ENCODE results near the gene TNFRSF17. TPM values are rescaled to one million over a fixed set of nuclear protein-coding genes. Genes with fewer than 3 reads are reported as not detected.
"Not testable (repeated sequence)": the region's sequence is repeated elsewhere in the genome, so short reads cannot be mapped to it uniquely, and the experiment has no call there.

TNFRSF17 gene
- polyA plus RNA-seq, 1 donor = not detected

DNA sequence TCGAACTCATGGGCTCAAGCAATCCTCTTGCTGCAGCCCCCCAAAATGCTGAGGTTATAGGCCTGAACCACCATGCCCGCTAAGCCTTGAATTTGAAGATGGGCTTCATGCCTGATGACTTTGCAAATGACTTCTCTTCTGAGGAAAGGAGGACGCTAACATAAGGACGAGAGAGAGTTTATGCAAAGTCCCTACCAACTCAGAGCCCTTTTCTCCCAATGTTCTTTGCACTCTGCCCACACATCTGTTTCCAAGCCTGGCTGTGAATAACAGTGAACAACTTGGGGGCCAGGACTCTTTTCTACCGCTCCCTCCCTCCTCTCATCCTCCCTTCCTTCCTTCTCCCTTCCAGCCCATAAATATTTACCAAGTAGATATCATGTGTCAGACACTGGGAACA, 14.6 kb upstream of the TNFRSF17 start:
- Histone ChIP-seq H3K9me3 (ENCODE audit: control insufficient read depth, low read depth, low read length) (no peaks in the 10 kb centered on the region), H3K36me3 (ENCODE audit: control insufficient read depth, insufficient read depth, low read length) (no peaks in the 10 kb centered on the region), H3K4me3 (ENCODE audit: low read length) (no peak overlapping the region), H3K27me3 (ENCODE audit: control insufficient read depth, insufficient read depth, low read length) (no peaks in the 10 kb centered on the region), H3K27ac (ENCODE audit: low read length) (no peak overlapping the region), H3K4me1 (ENCODE audit: control insufficient read depth, insufficient read depth, low read length) (no peaks in the 10 kb centered on the region)
- DNase-seq = no peak
- no CpG with 5 or more reads among the region's 5 CpGs for WGBS (ENCODE audit: insufficient coverage, low lambda C conversion rate)

DNA sequence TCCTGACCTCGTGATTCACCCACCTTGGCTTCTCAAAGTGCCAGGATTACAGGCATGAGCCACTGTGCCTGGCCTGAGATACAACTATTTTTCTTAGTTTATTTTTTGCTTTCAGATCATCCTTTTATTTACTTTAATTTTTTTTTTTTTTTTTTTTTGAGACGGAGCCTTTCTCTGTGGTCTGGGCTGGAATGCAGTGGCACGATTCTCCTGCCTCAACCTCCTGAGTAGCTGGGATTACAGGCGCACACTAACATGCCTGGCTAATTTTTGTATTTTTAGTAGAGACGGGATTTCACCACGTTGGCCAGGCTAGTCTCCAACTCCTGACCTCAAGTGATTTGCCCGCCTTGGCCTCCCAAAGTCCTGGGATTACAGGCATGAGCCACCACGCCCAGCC, 11.4 kb upstream of the TNFRSF17 start:
- not testable (repeated sequence) for H3K27me3 ChIP-seq (ENCODE audit: control insufficient read depth, insufficient read depth, low read length); H3K27ac ChIP-seq (ENCODE audit: low read length); H3K9me3 ChIP-seq (ENCODE audit: control insufficient read depth, low read depth, low read length); DNase-seq; H3K4me1 ChIP-seq (ENCODE audit: control insufficient read depth, insufficient read depth, low read length); H3K36me3 ChIP-seq (ENCODE audit: control insufficient read depth, insufficient read depth, low read length); H3K4me3 ChIP-seq (ENCODE audit: low read length)
- 85% methylated on average over 4 of the region's 8 CpGs for WGBS (ENCODE audit: insufficient coverage, low lambda C conversion rate)

- no peak overlapping the region for H3K4me3 ChIP-seq (ENCODE audit: low read length)
Measured at GRCh38 chr16:11955713-11956123, 9.3 kb upstream of the TNFRSF17 start.

DNA sequence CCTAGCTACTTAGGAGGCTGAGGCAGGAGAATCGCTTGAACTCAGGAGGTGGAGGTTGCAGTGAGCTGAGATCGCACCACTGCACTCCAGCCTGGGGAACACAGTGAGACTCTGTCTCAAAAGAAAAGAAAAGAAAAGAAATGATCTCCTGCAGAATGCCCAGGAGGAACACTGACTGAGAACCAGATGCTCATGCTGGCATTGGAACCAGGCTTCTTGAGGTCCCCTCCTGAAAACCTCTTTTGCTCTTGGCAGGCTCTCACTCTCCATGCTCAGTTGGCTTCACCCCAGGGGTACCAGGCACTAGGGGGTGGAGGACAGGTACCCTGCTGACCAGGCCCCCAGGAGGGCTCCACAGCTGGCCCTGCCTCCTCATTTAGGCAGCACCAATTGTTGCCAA, 8.5 kb upstream of the TNFRSF17 start:
- no CpG with 5 or more reads among the region's 2 CpGs for WGBS (ENCODE audit: insufficient coverage, low lambda C conversion rate)
- H3K27me3 ChIP-seq (ENCODE audit: control insufficient read depth, insufficient read depth, low read length) = no peaks in the 10 kb centered on the region
- H3K36me3 ChIP-seq (ENCODE audit: control insufficient read depth, insufficient read depth, low read length) = no peaks in the 10 kb centered on the region
- H3K27ac ChIP-seq (ENCODE audit: low read length) = no peak overlapping the region
- H3K9me3 ChIP-seq (ENCODE audit: control insufficient read depth, low read depth, low read length) = no peaks in the 10 kb centered on the region
- no peak for DNase-seq
- no peaks in the 10 kb centered on the region for H3K4me1 ChIP-seq (ENCODE audit: control insufficient read depth, insufficient read depth, low read length)
- H3K4me3 ChIP-seq (ENCODE audit: low read length) = no peak overlapping the region

More at GRCh38 chr16:11955713-11956123, 9.3 kb upstream of the TNFRSF17 start:
- no peaks in the 10 kb centered on the region for H3K4me1 ChIP-seq (ENCODE audit: control insufficient read depth, insufficient read depth, low read length)
- 70% methylated on average over 4 of the region's 8 CpGs for WGBS (ENCODE audit: insufficient coverage, low lambda C conversion rate)
- no peaks in the 10 kb centered on the region for H3K27me3 ChIP-seq (ENCODE audit: control insufficient read depth, insufficient read depth, low read length)
- H3K27ac ChIP-seq (ENCODE audit: low read length) = no peak overlapping the region
- no peaks in the 10 kb centered on the region for H3K9me3 ChIP-seq (ENCODE audit: control insufficient read depth, low read depth, low read length)
- H3K36me3 ChIP-seq (ENCODE audit: control insufficient read depth, insufficient read depth, low read length) = no peaks in the 10 kb centered on the region
- no peak for DNase-seq

DNA sequence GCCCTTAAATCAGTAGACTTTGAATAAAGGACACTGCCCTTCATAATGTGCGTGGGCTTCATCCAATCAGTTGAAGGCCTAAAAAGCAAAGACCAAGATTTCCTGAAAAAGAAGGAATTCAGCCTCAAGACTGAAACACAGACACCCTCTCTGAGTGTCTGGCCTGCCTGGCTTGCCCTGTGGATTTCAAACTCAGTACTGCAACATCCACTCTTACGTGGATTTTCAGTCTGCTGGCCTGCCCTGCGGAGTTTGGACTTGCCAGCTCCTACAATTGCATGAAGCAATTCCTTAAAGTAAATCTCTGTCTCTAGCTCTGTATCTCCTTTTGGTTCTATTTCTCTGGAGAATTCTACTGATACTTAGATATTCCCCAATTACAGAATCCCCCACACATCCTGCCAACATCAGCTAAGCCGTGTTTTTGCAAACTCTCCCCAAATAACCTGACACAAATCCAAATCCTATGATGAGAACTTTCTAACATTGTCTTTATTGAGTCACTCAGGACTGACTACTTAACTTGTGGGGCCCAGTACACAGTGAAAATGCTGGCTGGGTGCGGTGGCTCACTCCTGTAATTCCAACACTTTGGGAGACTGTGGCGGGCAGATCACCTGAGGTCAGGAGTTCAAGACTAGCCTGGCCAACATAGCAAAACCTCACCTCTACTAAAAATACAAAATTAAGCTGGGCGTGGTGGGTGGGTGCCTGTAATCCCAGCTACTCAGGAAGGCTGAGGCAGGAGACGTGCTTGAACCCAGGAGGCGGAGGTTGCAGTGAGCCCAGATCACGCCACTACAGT, 7.2 kb upstream of the TNFRSF17 start:
- no peak for DNase-seq
- no peaks in the 10 kb centered on the region for H3K4me1 ChIP-seq (ENCODE audit: control insufficient read depth, insufficient read depth, low read length)
- no CpG with 5 or more reads among the region's 10 CpGs for WGBS (ENCODE audit: insufficient coverage, low lambda C conversion rate)
- no peaks in the 10 kb centered on the region for H3K27me3 ChIP-seq (ENCODE audit: control insufficient read depth, insufficient read depth, low read length)
- H3K36me3 ChIP-seq (ENCODE audit: control insufficient read depth, insufficient read depth, low read length) = no peaks in the 10 kb centered on the region
- no peak overlapping the region for H3K27ac ChIP-seq (ENCODE audit: low read length)
- H3K9me3 ChIP-seq (ENCODE audit: control insufficient read depth, low read depth, low read length) = no peaks in the 10 kb centered on the region
- H3K4me3 ChIP-seq (ENCODE audit: low read length) = no peak overlapping the region

DNA sequence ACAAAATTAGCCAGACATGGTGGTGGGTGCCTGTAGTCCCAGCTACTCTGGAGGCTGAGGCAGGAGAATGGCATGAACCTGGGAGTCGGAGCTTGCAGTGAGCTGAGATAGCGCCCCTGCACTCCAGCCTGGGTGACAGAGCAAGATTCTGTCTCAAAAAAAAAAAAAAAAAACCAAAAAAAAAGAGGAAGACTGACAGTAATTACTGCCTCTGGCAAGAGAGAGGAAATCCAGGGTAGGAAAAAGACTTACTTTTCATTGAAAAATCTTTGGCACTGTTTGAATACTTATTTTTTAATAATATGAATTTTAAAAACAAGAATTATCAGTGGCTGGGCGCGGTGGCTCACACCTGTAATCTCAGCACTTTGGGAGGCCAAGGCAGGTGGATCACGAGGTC, 2.6 kb upstream of the TNFRSF17 start:
- H3K4me3 ChIP-seq (ENCODE audit: low read length); DNase-seq: not testable (repeated sequence)
- WGBS (ENCODE audit: insufficient coverage, low lambda C conversion rate) = no CpG with 5 or more reads among the region's 5 CpGs

DNA sequence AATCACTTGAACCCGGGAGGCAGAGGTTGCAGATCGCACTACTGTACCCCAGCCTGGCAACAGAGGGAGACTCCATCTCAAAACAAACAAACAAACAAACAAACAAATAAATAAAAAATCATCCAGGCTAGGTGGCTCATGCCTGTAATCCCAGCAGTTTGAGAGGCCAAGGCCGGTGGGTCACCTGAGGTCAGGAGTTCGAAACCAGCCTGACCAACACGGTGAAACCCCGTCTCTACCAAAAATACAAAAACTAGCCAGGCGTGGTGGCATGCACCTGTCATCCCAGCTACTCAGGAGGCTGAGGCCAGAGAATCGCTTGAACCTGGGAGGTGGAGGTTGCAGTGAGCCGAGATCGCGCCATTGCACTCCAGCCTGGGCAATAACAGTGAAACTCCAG, 2.0 kb upstream of the TNFRSF17 start:
- H3K4me3 ChIP-seq (ENCODE audit: low read length); DNase-seq; H3K36me3 ChIP-seq (ENCODE audit: control insufficient read depth, insufficient read depth, low read length); H3K27ac ChIP-seq (ENCODE audit: low read length); H3K27me3 ChIP-seq (ENCODE audit: control insufficient read depth, insufficient read depth, low read length); H3K4me1 ChIP-seq (ENCODE audit: control insufficient read depth, insufficient read depth, low read length); H3K9me3 ChIP-seq (ENCODE audit: control insufficient read depth, low read depth, low read length): not testable (repeated sequence)
- WGBS (ENCODE audit: insufficient coverage, low lambda C conversion rate) = 100% methylated on average over 3 of the region's 11 CpGs

More for the DNA sequence above, 2.6 kb upstream of the TNFRSF17 start:
- H3K27ac ChIP-seq (ENCODE audit: low read length); H3K4me1 ChIP-seq (ENCODE audit: control insufficient read depth, insufficient read depth, low read length); H3K9me3 ChIP-seq (ENCODE audit: control insufficient read depth, low read depth, low read length); H3K36me3 ChIP-seq (ENCODE audit: control insufficient read depth, insufficient read depth, low read length); H3K27me3 ChIP-seq (ENCODE audit: control insufficient read depth, insufficient read depth, low read length): not testable (repeated sequence)

- no peaks in the 10 kb centered on the region for H3K9me3 ChIP-seq (ENCODE audit: control insufficient read depth, low read depth, low read length)
- no peak overlapping the region for H3K4me3 ChIP-seq (ENCODE audit: low read length)
- WGBS (ENCODE audit: insufficient coverage, low lambda C conversion rate) = no CpG with 5 or more reads among the region's 6 CpGs
- no peaks in the 10 kb centered on the region for H3K36me3 ChIP-seq (ENCODE audit: control insufficient read depth, insufficient read depth, low read length)
- H3K27me3 ChIP-seq (ENCODE audit: control insufficient read depth, insufficient read depth, low read length) = no peaks in the 10 kb centered on the region
- no peak overlapping the region for H3K27ac ChIP-seq (ENCODE audit: low read length)
- no peaks in the 10 kb centered on the region for H3K4me1 ChIP-seq (ENCODE audit: control insufficient read depth, insufficient read depth, low read length)
- no peak for DNase-seq
Measured at GRCh38 chr16:11963706-11964105, 1.3 kb upstream of the TNFRSF17 start.

DNA sequence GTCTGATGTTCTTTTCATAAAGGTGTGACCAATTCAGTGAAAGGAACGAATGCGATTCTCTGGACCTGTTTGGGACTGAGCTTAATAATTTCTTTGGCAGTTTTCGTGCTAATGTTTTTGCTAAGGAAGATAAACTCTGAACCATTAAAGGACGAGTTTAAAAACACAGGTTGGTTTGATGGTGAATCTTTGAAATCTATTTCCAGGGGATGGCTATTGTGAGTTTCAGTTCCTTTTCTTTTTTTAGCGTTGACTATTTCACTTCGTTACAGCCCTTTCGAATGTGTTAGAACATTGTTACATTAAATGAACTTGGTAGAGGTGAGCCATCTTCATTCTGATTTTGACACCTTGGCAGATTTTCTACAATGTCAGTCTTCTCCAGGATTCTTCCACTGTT, 1.2 kb downstream of the TNFRSF17 start:
- Histone ChIP-seq H3K36me3 (ENCODE audit: control insufficient read depth, insufficient read depth, low read length) (no peaks in the 10 kb centered on the region), H3K27me3 (ENCODE audit: control insufficient read depth, insufficient read depth, low read length) (no peaks in the 10 kb centered on the region), H3K27ac (ENCODE audit: low read length) (no peak overlapping the region), H3K4me1 (ENCODE audit: control insufficient read depth, insufficient read depth, low read length) (no peaks in the 10 kb centered on the region), H3K4me3 (ENCODE audit: low read length) (no peak overlapping the region), H3K9me3 (ENCODE audit: control insufficient read depth, low read depth, low read length) (no peaks in the 10 kb centered on the region)
- DNase-seq = no peak
- 80% methylated on average over 3 of the region's 7 CpGs for WGBS (ENCODE audit: insufficient coverage, low lambda C conversion rate)

- Histone ChIP-seq H3K9me3 (ENCODE audit: control insufficient read depth, low read depth, low read length) (no peaks in the 10 kb centered on the region), H3K36me3 (ENCODE audit: control insufficient read depth, insufficient read depth, low read length) (peaks cover 3% of the 10 kb centered on the region), H3K27ac (ENCODE audit: low read length) (no peak overlapping the region), H3K27me3 (ENCODE audit: control insufficient read depth, insufficient read depth, low read length) (no peaks in the 10 kb centered on the region), H3K4me3 (ENCODE audit: low read length) (no peak overlapping the region), H3K4me1 (ENCODE audit: control insufficient read depth, insufficient read depth, low read length) (no peaks in the 10 kb centered on the region)
- DNase-seq = no peak
- 72% methylated on average over 6 of the region's 17 CpGs for WGBS (ENCODE audit: insufficient coverage, low lambda C conversion rate)
Measured at GRCh38 chr16:11967195-11967911, 2.3 kb downstream of the TNFRSF17 start.

Measured in large intestine (tissue), 3 donors.